MM.1S (cell line): ENCODE results near the gene CSGALNACT2.

Source experiments
- CTCF ChIP-seq: fragments of 300-600 bp; sonication (generic); IDR thresholded peaks from 2 replicates; pipeline ENCODE4 v1.5.1; 2016; ENCODE audit warnings: antibody characterized with exemption, low read length, mixed read lengths
- EZH2 ChIP-seq: fragments of 300-600 bp; sonication (generic); optimal IDR thresholded peaks from 2 replicates; pipeline ENCODE3; 2017; ENCODE audit warnings: low read depth, mild to moderate bottlenecking, antibody characterized with exemption, low read length, mixed read lengths
- EZH2phosphoT487 ChIP-seq: fragments of 300-600 bp; sonication (generic); IDR thresholded peaks from 2 replicates; pipeline ENCODE4 v1.6.1; 2018; ENCODE audit warnings: antibody characterized with exemption, low read length

GRCh38 chr10:43106256-43107091 lies 31.8 kb upstream of the CSGALNACT2 start:
- TF ChIP-seq CTCF (no peak), EZH2 (no peak), EZH2phosphoT487 (no peak)
